HUES6 (cell line): ENCODE results near the gene RNF152.

ENCODE experiments used
- H3K27ac ChIP-seq: 2 replicates; pipeline ENCODE4 v1.7.0; 2013; ENCODE audit warnings: low read depth, mild to moderate bottlenecking, low read length, inconsistent platforms
- H3K27me3 ChIP-seq: 2 replicates; pipeline ENCODE4 v1.6.1; 2013; ENCODE audit warnings: low read length; ENCODE audit not compliant: control insufficient read depth, insufficient read depth
- H3K36me3 ChIP-seq: 2 replicates; pipeline ENCODE4 v1.6.1; 2013; ENCODE audit warnings: low read length; ENCODE audit not compliant: control insufficient read depth, insufficient read depth
- H3K4me1 ChIP-seq: 2 replicates; pipeline ENCODE4 v1.6.1; 2013; ENCODE audit warnings: low read length; ENCODE audit not compliant: control insufficient read depth, insufficient read depth
- H3K4me3 ChIP-seq: 2 replicates; pipeline ENCODE4 v1.5.1; 2013; ENCODE audit warnings: low read depth, low read length
- H3K9ac ChIP-seq: one replicate; pipeline ENCODE4 v1.6.1; 2013; ENCODE audit warnings: mild to moderate bottlenecking, low read length
- H3K9me3 ChIP-seq: 2 replicates; pipeline ENCODE4 v1.6.1; 2013; ENCODE audit warnings: low read depth, low read length; ENCODE audit not compliant: control insufficient read depth, insufficient read depth

The RNF152 gene

GRCh38 chr18:61774846-61775245 is 118.0 kb downstream of the RNF152 start:
- no peak overlapping the region for H3K4me3 ChIP-seq
- H3K9ac ChIP-seq: no peak overlapping the region
- peaks cover 5% of the 10 kb centered on the region; the same call in 1 of the 2 replicates for H3K9me3 ChIP-seq
- no peaks in the 10 kb centered on the region for H3K36me3 ChIP-seq
- no peak overlapping the region for H3K27ac ChIP-seq
- no peaks in the 10 kb centered on the region for H3K4me1 ChIP-seq
- H3K27me3 ChIP-seq: no peaks in the 10 kb centered on the region

DNA sequence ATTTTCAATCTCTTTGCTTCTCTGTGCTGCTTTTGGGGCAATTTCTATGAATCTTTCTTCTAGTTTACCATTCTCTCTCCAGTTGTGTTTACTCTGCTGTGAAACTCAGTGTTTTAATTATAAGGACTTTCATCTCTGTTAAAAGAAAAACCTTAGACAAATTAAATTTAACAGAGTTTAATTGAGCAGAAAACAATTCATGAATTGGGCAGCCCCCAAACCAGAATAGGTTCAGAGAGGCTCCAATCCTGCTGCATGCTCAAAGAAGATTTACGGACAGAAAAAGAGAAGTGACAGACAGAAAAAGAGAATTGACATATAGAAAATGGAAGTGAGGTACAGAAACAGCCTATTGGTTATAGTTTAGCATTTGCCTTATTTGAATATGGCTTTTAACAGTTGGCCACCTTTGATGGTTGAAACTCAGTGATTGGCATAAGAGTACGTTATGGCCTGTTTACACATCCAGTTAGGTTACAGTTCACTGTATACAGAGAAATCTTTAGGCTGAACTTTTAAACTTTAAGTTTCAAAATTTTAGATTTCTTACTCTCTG is 120.4 kb downstream of the RNF152 start:
- Histone ChIP-seq H3K4me3 (no peak overlapping the region), H3K9ac (no peak overlapping the region), H3K4me1 (no peaks in the 10 kb centered on the region), H3K27ac (no peak overlapping the region), H3K9me3 (peaks cover 5% of the 10 kb centered on the region; the same call in 1 of the 2 replicates), H3K36me3 (no peaks in the 10 kb centered on the region), H3K27me3 (no peaks in the 10 kb centered on the region)

- H3K4me3 ChIP-seq: no peak overlapping the region
- peaks cover 5% of the 10 kb centered on the region; the same call in 1 of the 2 replicates for H3K9me3 ChIP-seq
- no peak overlapping the region for H3K9ac ChIP-seq
- no peaks in the 10 kb centered on the region for H3K4me1 ChIP-seq
- H3K27me3 ChIP-seq: no peaks in the 10 kb centered on the region
- H3K36me3 ChIP-seq: no peaks in the 10 kb centered on the region
- no peak overlapping the region for H3K27ac ChIP-seq
Observed at GRCh38 chr18:61771861-61772260, 120.9 kb downstream of the RNF152 start.

- Histone ChIP-seq H3K9ac (no peak overlapping the region), H3K36me3 (no peaks in the 10 kb centered on the region), H3K4me3 (no peak overlapping the region), H3K4me1 (peaks cover under 1% of the 10 kb centered on the region; the same call in 1 of the 2 replicates), H3K9me3 (peaks cover 2% of the 10 kb centered on the region; the same call in 1 of the 2 replicates), H3K27me3 (no peaks in the 10 kb centered on the region), H3K27ac (no peak overlapping the region)
Observed at GRCh38 chr18:61770279-61770678, 122.5 kb downstream of the RNF152 start.

GRCh38 chr18:61766266-61766884 is 126.4 kb downstream of the RNF152 start:
- Histone ChIP-seq H3K4me3 (no peak overlapping the region), H3K36me3 (no peaks in the 10 kb centered on the region), H3K9ac (no peak overlapping the region), H3K27me3 (no peaks in the 10 kb centered on the region), H3K4me1 (peaks cover 11% of the 10 kb centered on the region), H3K27ac (no peak overlapping the region), H3K9me3 (no peaks in the 10 kb centered on the region)

DNA sequence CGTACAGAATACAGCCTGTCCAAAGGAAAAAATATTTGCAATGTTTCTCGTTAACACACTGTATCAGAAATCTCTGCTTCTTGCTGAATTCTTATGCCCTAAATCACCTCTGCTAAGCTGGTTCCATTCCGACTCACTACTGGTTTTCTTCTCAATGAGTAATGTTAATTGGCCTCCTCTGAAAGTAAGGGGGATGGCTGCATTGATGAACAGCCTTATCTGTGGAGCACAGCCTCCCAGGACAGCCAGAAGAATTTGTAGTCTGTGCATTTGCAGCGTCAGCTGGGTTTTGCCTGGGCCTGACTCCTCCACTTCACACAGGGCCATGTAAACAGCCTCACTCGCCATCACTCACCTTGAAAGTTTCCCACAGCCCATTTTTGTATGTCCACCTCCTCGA is 127.7 kb downstream of the RNF152 start:
- Histone ChIP-seq H3K9me3 (no peaks in the 10 kb centered on the region), H3K27me3 (no peaks in the 10 kb centered on the region), H3K27ac (no peak overlapping the region), H3K4me3 (no peak overlapping the region), H3K36me3 (no peaks in the 10 kb centered on the region), H3K4me1 (peaks cover 11% of the 10 kb centered on the region), H3K9ac (no peak overlapping the region)

- no peak overlapping the region for H3K27ac ChIP-seq
- H3K36me3 ChIP-seq: no peaks in the 10 kb centered on the region
- H3K4me3 ChIP-seq: no peak overlapping the region
- H3K27me3 ChIP-seq: no peaks in the 10 kb centered on the region
- H3K9ac ChIP-seq: no peak overlapping the region
- H3K9me3 ChIP-seq: no peaks in the 10 kb centered on the region
- peaks cover 11% of the 10 kb centered on the region for H3K4me1 ChIP-seq
Observed at GRCh38 chr18:61764381-61764780, 128.4 kb downstream of the RNF152 start.

DNA sequence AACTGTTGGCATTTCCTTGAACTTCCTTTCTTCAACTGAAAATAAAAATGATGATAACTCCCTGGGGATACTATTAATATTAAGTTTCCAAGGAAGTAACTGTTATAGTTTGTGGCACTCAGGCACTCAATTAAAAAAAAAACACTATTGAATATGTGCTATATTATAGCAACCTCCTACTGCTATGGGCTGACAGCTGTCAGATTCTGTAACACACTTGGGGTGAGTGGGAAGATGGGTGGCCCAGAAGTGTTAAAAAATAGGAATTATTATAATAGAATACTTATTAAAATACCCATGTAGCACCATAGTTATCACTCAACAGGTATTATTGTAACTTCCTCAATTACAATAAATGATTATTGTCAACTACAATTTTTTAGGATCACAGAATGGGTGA is 130.9 kb downstream of the RNF152 start:
- Histone ChIP-seq H3K9ac (no peak overlapping the region), H3K9me3 (no peaks in the 10 kb centered on the region), H3K4me3 (no peak overlapping the region), H3K27me3 (no peaks in the 10 kb centered on the region), H3K4me1 (peaks cover 11% of the 10 kb centered on the region), H3K27ac (no peak overlapping the region), H3K36me3 (no peaks in the 10 kb centered on the region)
